Retinal pigment epithelial cell (primary cell): ENCODE data around the gene XIRP2.
"Not testable (repeated sequence)": the region's sequence is repeated elsewhere in the genome, so short reads cannot be mapped to it uniquely, and the experiment has no call there.

ENCODE experiments used
- DNase-seq: peaks from one replicate; pipeline ENCODE4 v3.0.0-alpha.2; 2010; ENCODE audit warnings: low read depth
- H3K4me3 ChIP-seq: 2 replicates; pipeline ENCODE4 v1.5.1; 2011; ENCODE audit warnings: mild to moderate bottlenecking, low read length, control low read depth, moderate library complexity
- CTCF ChIP-seq: conservative IDR thresholded peaks from 2 replicates; pipeline ENCODE4 v1.5.1; 2011; ENCODE audit warnings: low read depth, low read length, control low read depth, inconsistent platforms

Gene XIRP2

GRCh38 chr2:167265004-167265403 is 376.7 kb downstream of the XIRP2 start:
- DNase-seq: no peak
- no peak overlapping the region for H3K4me3 ChIP-seq
- TF ChIP-seq CTCF: no peak

- H3K4me3 ChIP-seq: no peak overlapping the region
- no peak for TF ChIP-seq CTCF
- no peak for DNase-seq
Observed at GRCh38 chr2:167265722-167266121, 377.4 kb downstream of the XIRP2 start.

GRCh38 chr2:167268245-167268644 is 380.0 kb downstream of the XIRP2 start:
- H3K4me3 ChIP-seq, DNase-seq: not testable (repeated sequence)

GRCh38 chr2:167271932-167272331 is 383.7 kb downstream of the XIRP2 start:
- H3K4me3 ChIP-seq: no peak overlapping the region
- TF ChIP-seq CTCF: no peak
- no peak for DNase-seq

- DNase-seq: no peak
- no peak for TF ChIP-seq CTCF
- H3K4me3 ChIP-seq: no peak overlapping the region
Observed at GRCh38 chr2:167275046-167275445, 386.8 kb downstream of the XIRP2 start.

- H3K4me3 ChIP-seq: no peak overlapping the region
- TF ChIP-seq CTCF: no peak
Observed at GRCh38 chr2:167279810-167280209, 391.5 kb downstream of the XIRP2 start.

GRCh38 chr2:167287212-167287611 is 398.9 kb downstream of the XIRP2 start:
- DNase-seq: no peak
- H3K4me3 ChIP-seq: no peak overlapping the region
- TF ChIP-seq CTCF: no peak

More at GRCh38 chr2:167279810-167280209, 391.5 kb downstream of the XIRP2 start:
- no peak for DNase-seq
